Adipose tissue (tissue), 3 donors: ENCODE results near the gene NPC1. TPM values are rescaled to one million over a fixed set of nuclear protein-coding genes. Genes with fewer than 3 reads are reported as not detected.
"Not testable (repeated sequence)": the region's sequence is repeated elsewhere in the genome, so short reads cannot be mapped to it uniquely, and the experiment has no call there.

Source experiments
- H3K27ac ChIP-seq: one replicate; pipeline ENCODE4 v1.5.1; 2013; ENCODE audit warnings: low read depth, low read length
- WGBS, 3 donors: extraction: QIAGEN DNeasy Blood & Tissue Kit; methylation state at CpG; one replicate each; pipeline ENCODE4 v1.1.7; 2013; 5-methylcytosine and 5-hydroxymethylcytosine counted together
- polyA plus RNA-seq, 3 donors: library from polyadenylated mRNA; stranded (reverse); fragments of 200-250 nt; gene quantifications; one replicate each; pipeline ENCODE4 v1.2.3, GENCODE V29; 2013
- donor health status: healthy with polysubstance abuse.
- donor health status: Bipolar disorder and iron deficiency.
- donor health status: healthy.

The NPC1 gene
- polyA plus RNA-seq, 3 donors: 10.9 to 28.3 (median 12.3) TPM

DNA sequence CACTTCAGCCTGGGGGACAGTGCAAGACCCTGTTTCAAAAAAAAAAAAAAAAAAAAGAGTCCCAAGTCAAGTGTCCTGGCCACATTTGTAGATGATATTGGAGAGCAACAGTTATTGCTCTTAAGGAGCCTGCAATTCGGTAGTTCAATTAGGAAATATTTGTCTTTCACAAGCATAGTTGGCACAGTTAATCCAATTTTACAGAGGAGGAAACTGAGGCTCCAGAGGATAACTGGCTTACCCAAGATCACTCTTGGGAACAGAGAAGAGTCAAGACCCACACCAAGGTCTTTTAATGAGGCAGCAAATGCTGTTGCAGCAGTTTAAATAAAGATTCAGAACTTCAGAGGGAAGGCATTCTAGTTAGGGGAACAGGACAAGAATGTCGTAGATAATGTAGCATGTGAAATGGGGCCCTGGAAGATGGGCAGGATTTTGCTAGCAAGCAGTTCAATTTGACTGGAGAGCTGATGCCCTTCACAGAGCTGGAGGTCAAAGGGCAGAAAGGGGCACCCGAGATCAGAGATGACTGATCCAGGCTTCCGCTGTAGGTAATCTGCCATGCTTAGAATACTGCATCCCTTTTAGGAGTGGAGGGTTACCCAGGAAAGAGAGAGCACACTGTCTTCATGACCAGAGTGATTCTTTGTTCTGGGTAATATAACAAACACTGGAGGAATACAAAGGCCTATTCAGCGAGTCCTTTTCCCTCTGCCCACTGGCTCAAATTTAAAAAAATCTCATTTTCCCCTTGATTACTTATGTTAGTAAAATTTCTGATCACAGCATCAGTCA lies 3.0 kb downstream of the NPC1 start:
- no peak overlapping the region for H3K27ac ChIP-seq

DNA sequence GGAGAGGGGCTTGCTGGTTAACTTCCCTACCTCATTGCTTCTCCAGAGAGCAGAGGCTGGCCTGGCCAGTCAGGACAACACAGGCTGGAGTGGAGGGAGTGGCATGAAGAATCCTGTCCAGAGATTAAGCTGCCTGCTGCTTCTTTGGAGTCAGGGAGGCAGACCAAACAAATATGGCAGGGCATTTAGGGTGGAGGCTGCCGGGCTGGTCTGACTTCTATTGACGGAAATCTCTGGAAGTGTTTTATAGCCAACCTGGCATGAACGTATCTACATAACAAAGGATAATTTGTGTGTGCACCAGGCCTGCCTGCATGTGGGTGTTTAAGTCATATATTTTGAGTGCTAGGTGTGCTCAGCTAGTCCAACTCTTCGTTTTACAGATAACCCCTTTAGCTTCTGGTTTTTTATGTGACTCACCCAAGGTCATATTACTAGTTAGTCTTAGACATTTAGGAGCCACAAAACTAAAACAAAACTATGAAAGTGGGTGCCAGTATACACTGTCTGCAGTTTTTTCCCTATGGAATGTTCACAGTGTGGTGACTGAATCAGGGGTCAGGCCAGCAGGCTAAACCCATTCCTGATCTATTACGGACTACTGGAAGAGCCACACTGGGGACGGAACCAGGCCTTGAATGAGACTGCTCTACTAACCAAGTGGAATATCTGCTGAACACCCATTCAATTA lies 5.5 kb downstream of the NPC1 start:
- WGBS, 3 donors: 74 to 91% (median 91%) methylated on average over 6 of the region's 6 CpGs
- H3K27ac ChIP-seq: no peak overlapping the region

More for the DNA sequence above, 3.0 kb downstream of the NPC1 start:
- WGBS, 3 donors: 81 to 83% (median 82%) methylated on average over 5 of the region's 5 CpGs

DNA sequence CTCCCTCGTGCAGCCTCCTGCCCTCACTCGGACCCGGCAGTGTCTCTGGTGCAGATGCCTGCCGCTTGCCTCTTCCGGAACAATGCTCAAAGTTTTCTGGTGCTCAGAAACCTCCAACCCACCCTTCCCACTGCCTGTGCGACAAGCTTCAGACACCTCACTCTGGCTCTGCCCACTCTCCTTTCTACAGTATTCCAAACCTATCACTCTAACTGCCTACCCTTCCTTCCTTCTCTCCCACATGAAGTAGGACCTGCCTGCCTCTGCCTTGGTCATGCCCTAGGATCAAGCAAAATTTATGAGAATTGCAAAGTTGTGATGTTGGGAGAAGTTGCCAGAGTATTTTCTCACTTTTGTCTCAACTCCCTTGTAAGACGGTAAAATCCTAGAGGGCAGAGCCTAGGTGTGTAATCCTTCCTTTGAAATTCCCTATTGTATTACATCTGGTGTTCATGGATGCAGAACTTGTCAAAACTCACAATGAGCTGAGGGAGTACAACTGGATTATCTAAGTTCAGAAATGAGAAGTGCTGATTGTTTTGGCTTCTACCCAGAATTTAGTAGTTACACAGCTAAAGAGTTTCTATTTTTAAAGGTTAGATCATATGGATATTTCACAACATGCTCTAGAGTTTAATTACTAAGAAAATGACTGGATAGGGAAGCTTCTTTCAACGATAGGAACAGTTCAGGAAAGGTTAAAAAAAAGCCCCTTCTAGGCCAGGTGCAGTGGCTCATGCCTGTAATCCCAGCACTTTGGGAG lies 7.2 kb downstream of the NPC1 start:
- 85 to 92% (median 86%) methylated on average over 8 of the region's 8 CpGs for WGBS, 3 donors
- H3K27ac ChIP-seq: no peak overlapping the region

DNA sequence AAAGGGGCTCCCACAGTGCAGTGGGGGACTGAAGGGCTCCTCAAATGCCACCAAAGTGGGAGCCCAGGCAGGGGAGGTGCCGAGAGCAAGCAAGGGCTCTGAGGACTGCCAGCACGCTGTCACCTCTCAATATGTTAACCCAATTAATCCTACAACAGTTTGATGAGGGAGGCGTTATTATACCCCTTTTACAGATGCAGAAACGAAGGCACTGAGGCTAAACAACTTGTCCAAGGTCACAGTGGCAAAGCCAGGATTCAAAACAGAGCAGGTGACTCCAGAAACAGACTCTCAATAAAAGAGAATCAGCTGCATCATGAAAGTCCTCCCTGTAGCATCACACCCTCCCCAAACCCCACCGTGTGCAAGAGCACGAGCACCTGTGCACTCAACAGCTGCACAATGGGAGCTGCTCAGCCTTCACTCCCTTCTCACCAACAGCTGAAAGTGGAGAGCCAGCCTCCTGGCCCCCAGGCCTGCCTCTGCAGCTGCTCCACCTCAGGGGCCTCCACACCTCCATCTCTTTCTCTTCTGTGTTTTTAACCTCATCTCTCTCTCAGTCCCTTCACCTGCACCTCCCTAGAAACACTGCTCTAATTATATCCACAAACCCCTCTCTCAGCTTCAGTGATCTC lies 8.1 kb downstream of the NPC1 start:
- H3K27ac ChIP-seq: no peak overlapping the region
- WGBS, 3 donors: 89 to 96% (median 95%) methylated on average over 6 of the region's 6 CpGs

DNA sequence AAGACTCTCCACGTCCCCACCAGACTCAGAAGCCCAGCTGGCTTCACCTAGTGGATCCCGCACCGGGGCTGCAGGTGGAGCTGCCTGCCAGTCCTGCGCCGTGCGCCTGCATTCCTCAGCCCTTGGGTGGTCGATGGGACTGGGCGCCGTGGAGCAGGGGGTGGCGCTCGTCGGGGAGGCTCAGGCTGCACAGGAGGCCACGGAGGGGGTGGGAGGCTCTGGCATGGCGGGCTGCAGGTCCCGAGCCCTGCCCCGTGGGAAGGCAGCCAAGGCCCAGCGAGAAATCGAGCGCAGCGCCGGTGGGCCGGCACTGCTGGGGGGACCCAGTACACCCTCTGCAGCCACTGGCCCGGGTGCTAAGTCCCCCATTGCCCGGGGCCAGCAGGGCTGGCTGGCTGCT lies 8.8 kb downstream of the NPC1 start:
- 96 to 97% (median 97%) methylated on average over 17 to 23 of the region's 24 CpGs for WGBS, 3 donors
- H3K27ac ChIP-seq: not testable (repeated sequence)

DNA sequence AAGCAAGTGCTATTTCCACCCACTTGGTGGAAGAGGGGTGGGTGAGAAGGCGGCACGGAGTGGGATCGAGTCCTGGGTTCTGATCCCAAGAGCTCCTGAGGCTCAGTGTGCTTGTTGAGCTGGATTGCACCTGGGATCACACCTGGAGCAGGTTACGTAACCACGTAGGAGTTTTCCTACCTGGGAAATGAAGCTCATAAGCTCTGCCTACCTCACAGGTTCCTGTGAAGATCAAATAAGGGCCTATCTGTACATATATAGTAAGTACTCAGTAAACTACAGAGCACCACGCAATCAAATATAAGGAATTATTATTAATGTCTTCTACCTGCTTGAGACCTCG lies 11.0 kb downstream of the NPC1 start:
- no peak overlapping the region for H3K27ac ChIP-seq

DNA sequence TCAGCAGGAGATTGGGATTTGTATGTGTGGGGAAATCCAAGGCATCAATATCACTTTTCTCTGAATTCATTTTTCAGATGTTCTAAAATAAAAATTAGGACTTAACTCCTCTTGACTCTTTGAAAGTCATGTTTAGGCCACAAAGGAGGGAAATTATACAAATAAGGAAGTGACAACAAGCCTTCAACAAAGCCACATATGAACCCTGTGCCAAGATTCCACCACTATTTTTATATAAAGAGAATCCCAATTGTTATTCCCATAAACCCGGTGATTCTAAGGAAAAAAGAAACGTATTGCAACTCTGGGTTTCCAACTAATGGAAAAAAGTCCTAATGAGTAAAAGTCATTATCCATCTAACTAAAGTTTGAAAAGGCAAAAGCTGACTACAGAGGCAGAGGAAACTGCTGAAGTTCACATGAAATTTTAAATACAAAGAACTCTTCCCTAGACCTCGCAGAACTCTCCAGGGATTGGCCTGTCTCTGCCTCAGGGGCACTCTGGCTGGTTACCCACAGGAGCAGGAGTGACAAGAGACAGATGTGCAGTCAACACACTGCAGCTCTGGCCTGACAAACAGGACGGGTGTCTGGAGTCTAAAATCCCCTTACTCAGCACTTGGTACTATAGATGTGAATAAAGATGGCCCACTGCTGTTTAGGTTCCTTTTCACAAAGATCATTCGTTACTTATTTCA lies 11.5 kb downstream of the NPC1 start:
- 63 to 86% (median 63%) methylated on average over 5 of the region's 5 CpGs for WGBS, 3 donors
- no peak overlapping the region for H3K27ac ChIP-seq

More for the DNA sequence above, 11.0 kb downstream of the NPC1 start:
- 91 to 98% (median 96%) methylated on average over 7 of the region's 7 CpGs for WGBS, 3 donors

DNA sequence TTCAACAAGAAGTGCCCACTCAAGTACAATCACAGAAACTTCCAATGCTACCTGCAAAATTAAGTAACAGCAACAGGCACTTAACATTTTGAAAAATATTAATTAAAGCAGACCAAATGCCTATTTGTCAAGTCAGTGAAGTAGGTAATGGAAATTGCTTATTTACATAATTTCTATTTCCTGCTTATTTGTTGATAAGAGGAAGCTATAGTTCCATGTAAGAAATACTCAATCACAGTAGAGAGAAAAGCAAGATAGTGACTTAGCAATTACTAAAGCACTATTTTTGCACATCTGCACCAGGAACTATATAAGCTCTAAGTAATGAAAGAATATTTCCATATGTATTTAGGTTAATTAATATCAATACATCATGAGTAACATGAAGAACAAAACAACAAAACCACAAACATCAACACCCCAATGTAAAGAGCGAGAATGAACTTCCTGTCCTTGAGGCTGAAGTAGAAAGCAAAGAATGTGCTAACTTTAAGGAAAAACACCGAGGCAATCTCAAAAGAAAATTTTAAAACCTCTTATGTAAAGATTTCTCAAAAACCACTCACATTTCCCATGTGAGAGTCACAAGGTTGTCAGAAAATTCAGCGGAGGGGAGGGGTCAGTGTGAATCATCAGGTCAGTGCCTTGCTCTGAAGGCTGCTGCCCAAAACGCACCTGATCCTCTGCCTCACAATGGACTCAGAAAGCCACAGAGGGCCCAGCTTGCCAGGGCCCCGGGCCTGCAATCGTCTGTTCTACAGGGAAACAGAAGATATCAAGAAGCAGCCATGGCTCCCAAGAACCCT lies 12.5 kb downstream of the NPC1 start:
- WGBS, 3 donors: 49 to 59% (median 57%) methylated on average over 6 of the region's 6 CpGs
- H3K27ac ChIP-seq: no peak overlapping the region

DNA sequence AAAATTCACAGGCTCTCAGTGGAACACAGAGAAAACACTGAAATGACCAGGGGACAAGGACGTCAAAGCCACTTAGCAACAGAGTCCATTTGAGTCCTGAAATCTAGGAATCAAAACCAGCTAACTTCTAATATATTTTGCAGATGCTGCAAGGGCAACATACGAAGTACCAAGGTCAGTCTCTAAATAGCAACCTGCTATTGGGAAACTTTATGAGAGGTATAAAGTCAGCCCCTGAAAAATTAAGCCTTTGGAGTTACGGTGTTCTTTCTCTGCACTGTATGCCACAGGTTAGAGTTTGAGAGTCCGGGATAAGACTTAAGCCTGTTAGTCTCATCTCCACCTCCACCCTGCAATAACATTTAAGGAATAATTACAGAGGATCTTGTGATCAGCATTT lies 13.3 kb downstream of the NPC1 start:
- 83 to 89% (median 83%) methylated on average over 4 of the region's 4 CpGs for WGBS, 3 donors
- H3K27ac ChIP-seq: no peak overlapping the region

DNA sequence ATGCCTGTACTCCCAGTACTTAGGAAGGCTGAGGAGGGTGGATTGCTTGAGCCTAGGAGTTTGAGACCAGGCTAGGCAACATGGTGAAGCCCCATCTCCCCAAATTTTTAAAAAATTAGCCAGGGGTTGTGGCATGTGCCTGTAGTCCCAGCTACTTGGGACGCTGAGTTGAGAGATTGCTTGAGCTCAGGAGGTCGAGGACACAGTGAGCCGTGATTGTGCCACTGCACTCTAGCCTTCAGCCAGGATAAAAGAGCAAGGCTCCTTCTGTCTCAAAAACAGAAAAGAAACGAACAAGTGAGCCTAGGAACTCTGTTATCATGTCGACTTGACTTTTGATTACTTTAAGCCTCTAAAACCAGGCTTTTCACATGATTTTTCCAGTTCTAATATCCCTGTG lies 13.7 kb downstream of the NPC1 start:
- WGBS, 3 donors: 77 to 93% (median 89%) methylated on average over 5 of the region's 5 CpGs
- H3K27ac ChIP-seq: no peak overlapping the region

DNA sequence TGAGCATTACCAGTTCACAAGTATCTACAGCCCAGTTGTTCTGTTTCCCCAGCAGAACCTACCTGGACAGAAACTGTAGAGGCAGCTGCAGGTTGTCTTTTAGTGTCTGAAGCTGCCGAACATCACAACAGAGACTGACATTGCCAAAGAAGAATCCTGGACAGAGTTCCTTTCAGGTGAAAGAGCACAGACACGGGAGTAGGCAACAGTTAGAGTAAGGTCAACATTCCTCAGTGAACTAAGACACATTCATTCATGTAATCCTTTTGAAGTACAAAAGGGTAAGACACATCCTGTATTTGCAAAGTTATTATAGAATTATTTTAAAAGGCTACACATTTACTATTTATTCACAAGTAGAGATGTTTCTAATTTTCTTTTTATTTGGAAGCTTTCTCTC lies 14.3 kb downstream of the NPC1 start:
- WGBS, 3 donors: 60 to 77% (median 77%) methylated on average over 2 of the region's 2 CpGs
- no peak overlapping the region for H3K27ac ChIP-seq

DNA sequence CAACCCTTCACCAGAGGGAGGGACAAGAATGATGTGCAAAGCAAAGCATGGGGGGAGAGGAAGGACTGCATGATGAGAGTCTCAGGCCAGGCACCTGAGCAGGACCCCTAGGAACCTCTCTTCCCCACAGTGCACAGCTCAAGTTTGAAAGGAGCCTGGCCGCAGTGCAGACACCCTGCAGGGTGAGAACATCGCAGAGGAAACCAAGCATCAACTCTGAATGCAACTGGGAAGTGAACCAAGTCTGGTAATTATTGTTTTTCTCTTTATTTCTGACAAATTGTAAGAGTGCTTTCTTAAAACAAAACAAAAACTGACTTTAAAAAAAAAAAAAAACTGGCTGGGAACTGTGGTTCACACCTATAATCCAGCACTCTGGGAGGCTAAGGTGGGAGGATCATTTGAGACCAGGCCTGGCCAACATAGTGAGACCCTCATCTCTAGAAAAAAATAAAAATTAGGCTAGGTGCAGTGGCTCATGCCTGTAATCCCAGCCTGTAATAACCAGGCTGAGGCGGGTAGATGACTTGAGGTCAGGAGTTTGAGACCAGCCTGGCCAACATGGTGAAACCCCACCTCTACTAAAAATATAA lies 15.3 kb downstream of the NPC1 start:
- 67 to 97% (median 84%) methylated on average over 3 of the region's 3 CpGs for WGBS, 3 donors
- no peak overlapping the region for H3K27ac ChIP-seq

DNA sequence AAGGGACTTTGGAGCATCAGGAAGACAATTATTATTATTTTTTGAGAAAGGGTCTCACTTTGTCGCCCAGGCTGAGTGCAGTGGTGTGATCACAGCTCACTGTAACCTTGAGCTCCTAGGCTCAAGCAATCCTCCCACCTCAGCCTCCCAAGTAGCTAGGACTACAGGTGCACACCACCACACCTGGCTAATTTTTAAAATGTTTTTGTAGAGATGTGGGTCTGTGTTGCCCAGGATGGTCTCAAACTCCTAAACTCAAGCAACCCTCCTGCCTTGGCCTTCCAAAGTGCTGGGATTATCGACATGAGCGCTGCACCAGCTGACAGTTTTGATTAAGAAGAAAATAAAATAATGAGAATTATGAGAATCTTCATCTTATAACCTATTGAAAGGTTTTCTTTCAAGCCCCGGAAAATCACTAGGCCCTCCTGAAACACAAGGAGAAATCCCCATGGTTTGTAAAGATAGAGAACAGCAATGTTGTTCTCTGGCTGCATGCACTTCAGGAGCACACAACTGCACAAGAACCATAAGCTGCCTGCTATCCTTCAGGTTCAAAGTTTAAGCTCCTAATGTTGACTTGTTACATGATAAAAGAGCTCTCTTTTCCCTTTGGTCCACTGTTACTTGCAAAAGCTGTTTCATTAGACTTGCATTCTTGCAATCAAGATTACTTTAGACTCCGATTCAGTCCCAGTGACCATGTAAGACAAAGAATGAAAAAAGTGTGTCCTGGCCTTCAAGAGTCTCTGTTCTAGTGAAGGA lies 16.8 kb downstream of the NPC1 start:
- 89 to 97% (median 91%) methylated on average over 5 of the region's 5 CpGs for WGBS, 3 donors
- H3K27ac ChIP-seq: no peak overlapping the region

DNA sequence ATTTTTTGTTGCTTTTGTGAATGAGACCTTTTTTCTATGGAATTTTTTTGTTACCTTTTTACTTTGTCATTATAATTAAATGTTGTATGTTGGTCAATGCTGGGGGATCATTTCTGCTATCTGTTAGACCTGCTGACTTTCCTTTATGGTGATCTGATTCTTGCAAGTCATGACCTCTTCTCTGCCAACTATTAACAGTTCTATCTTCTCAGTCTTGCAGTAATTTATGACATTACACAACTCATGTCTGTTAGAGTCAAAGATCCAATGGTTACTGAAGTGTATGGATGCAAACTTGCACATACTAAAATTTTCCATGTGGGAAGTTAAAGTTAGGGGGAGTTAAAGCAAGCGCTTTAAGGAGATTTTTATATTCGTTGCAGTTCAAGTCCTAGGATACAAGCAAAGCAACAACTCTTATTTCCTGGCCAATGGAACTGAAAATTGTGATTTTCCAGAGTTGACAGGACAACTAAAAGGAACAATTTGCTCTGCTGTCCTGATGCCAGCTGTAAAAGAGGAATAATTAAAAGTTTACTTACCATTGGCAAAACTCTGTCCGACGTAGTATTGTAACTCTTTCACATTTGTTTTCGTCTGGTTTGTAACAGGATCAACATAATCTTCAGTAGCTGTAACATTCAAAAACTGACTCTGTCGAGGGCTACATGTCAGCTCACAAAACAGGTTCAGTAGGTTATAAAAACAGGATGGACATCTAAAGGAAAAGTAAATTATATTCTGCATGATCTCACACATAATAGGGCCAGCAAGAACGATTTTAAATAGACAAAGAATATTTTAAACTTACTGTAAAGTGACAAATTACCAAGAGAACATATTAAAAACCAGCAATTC lies 17.8 kb downstream of the NPC1 start:
- no peak overlapping the region for H3K27ac ChIP-seq
- 67 to 87% (median 81%) methylated on average over 7 of the region's 7 CpGs for whole genome bisulfite sequencing, 3 donors

DNA sequence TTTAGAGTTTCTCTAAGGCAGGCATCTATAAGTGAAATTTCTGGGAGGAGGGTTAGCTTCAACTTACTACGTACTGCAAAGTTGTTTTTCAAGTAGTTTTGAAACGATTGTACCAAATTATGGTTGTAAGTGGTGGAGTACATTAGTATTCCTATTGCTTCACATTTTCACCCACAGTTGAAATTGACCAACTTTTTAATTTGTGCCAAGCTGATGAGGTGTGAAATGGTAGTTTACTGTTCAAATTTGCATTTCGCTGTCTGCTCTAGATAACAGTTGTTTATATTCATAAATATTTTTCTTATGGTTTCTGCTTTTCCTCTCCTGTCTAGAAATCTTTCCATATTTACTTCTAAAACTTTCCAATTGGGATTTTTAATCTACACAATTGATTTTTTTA lies 18.6 kb downstream of the NPC1 start:
- WGBS, 3 donors: 75 to 95% (median 77%) methylated on average over 3 of the region's 3 CpGs

More for the DNA sequence above, 18.6 kb downstream of the NPC1 start:
- H3K27ac ChIP-seq: no peak overlapping the region
